B cell (primary cell): ENCODE results near the gene LDLRAD2. TPM values are rescaled to one million over a fixed set of nuclear protein-coding genes. Genes with fewer than 3 reads are reported as not detected.
"Not testable (repeated sequence)": the region's sequence is repeated elsewhere in the genome, so short reads cannot be mapped to it uniquely, and the experiment has no call there.

Source experiments
- ATAC-seq: fragments of 200-7000 bp; cut with Tn5 transposase; one replicate; pipeline ENCODE4 v1.10.0; 2021; ENCODE audit warnings: low read depth, mild to moderate bottlenecking, moderate number of reproducible peaks, moderate library complexity
- CTCF ChIA-PET: fragments of 350-600 bp; sonication (Branson Sonifier 250); formaldehyde crosslinking; loops from one replicate; lab custom pipeline; 2021; ENCODE audit warnings: antibody characterized with exemption, inconsistent platforms; lab: Charles Lee
- POLR2A ChIA-PET: fragments of 350-600 bp; sonication (Branson Sonifier 250); formaldehyde crosslinking; loops from one replicate; lab custom pipeline; 2021; ENCODE audit warnings: antibody characterized with exemption; lab: Charles Lee
- DNase-seq: peaks from one replicate; pipeline ENCODE4 v3.0.0; 2013
- H2AFZ ChIP-seq: 2 replicates; pipeline ENCODE4 v1.6.1; 2012; ENCODE audit warnings: mild to moderate bottlenecking, low read depth, low read length; ENCODE audit not compliant: insufficient read depth, poor library complexity, severe bottlenecking
- H3K27ac ChIP-seq, 2 donors: 1 replicate in 1 of 2; 2 replicates in 1 of 2; pipeline ENCODE4 v1.5.1; 2012 to 2013; ENCODE audit warnings: low read length in 2 of 2, mild to moderate bottlenecking in 2 of 2, moderate library complexity in 1 of 2
- H3K27me3 ChIP-seq, 4 experiments: fragments of 200-600 bp in 1 of 4; sonication (generic) in 1 of 4; replicated peaks in 1 of 4; 1 replicate in 2 of 4; 2 replicates in 2 of 4; pipeline versions ENCODE4 v1.6.1 to v1.7.0; 2013 to 2016; ENCODE audit warnings: low read length in 3 of 4, mild to moderate bottlenecking in 2 of 4, mixed read lengths in 1 of 4, moderate library complexity in 1 of 4; ENCODE audit not compliant: insufficient read depth in 4 of 4, control insufficient read depth in 3 of 4; ENCODE audit errors: control extremely low read depth in 1 of 4
- H3K36me3 ChIP-seq, 2 experiments: replicated peaks in 1 of 2; 1 replicate in 1 of 2; 2 replicates in 1 of 2; pipeline versions ENCODE4 v1.6.1 to v1.7.1; 2013; ENCODE audit warnings: low read length in 1 of 2; ENCODE audit not compliant: insufficient read depth in 2 of 2, control insufficient read depth in 1 of 2; ENCODE audit errors: control extremely low read depth in 1 of 2, extremely low read depth in 1 of 2
- H3K4me1 ChIP-seq, 2 donors: fragments of 200-600 bp in 1 of 2; sonication (generic) in 1 of 2; 1 replicate in 1 of 2; 2 replicates in 1 of 2; pipeline versions ENCODE4 v1.5.1 to v1.6.1; 2013 to 2017; ENCODE audit warnings: low read length in 2 of 2; ENCODE audit not compliant: control insufficient read depth in 2 of 2, insufficient read depth in 2 of 2
- H3K4me2 ChIP-seq: replicated peaks from 2 replicates; pipeline ENCODE3; 2012; ENCODE audit warnings: mild to moderate bottlenecking, low read depth, low read length; ENCODE audit not compliant: poor library complexity, severe bottlenecking
- H3K4me3 ChIP-seq, 5 experiments: fragments of 200-600 bp in 1 of 5; sonication (generic) in 1 of 5; 1 replicate in 3 of 5; 2 replicates in 2 of 5; pipeline versions ENCODE4 v1.5.1 to v1.7.0; 2011 to 2016; ENCODE audit warnings: low read length in 4 of 5, mild to moderate bottlenecking in 4 of 5, low read depth in 2 of 5, control low read depth in 1 of 5, moderate library complexity in 1 of 5; ENCODE audit not compliant: insufficient read depth in 1 of 5; ENCODE audit errors: control extremely low read depth in 1 of 5, extremely low read depth in 1 of 5
- H3K79me2 ChIP-seq: fragments of 200-600 bp; sonication (generic); one replicate; pipeline ENCODE4 v1.6.0; 2016; ENCODE audit warnings: low read length; ENCODE audit not compliant: control insufficient read depth, insufficient read depth
- H3K9ac ChIP-seq: fragments of 200-600 bp; sonication (generic); 2 replicates; pipeline ENCODE4 v1.6.1; 2017; ENCODE audit warnings: mild to moderate bottlenecking, low read length, moderate library complexity
- H3K9me3 ChIP-seq, 3 donors: one replicate each; pipeline versions ENCODE4 v1.6.1 to v1.7.1; 2013; ENCODE audit warnings: low read length in 2 of 3; ENCODE audit not compliant: control insufficient read depth in 2 of 3, insufficient read depth in 1 of 3; ENCODE audit errors: control extremely low read depth in 1 of 3
- H4K20me1 ChIP-seq: 2 replicates; pipeline ENCODE4 v1.6.0; 2012; ENCODE audit warnings: mild to moderate bottlenecking, low read length; ENCODE audit not compliant: insufficient read depth, control insufficient read depth, poor library complexity, severe bottlenecking
- H3K27ac Mint-ChIP-seq: one replicate; pipeline ENCODE4 v1.8.0; 2021; ENCODE audit warnings: mixed read lengths
- H3K27me3 Mint-ChIP-seq: one replicate; pipeline ENCODE4 v1.8.0; 2021; ENCODE audit warnings: mixed read lengths
- H3K4me1 Mint-ChIP-seq: one replicate; pipeline ENCODE4 v1.8.0; 2021; ENCODE audit warnings: mixed read lengths
- H3K4me3 Mint-ChIP-seq: one replicate; pipeline ENCODE4 v1.8.0; 2021; ENCODE audit warnings: mixed read lengths
- H3K9me3 Mint-ChIP-seq: one replicate; pipeline ENCODE4 v1.8.0; 2022; ENCODE audit warnings: mixed read lengths; ENCODE audit not compliant: insufficient read depth
- EZH2 ChIP-seq: IDR thresholded peaks from 2 replicates; pipeline ENCODE4 v1.6.1; 2012; ENCODE audit warnings: borderline replicate concordance, low read depth, mild to moderate bottlenecking, moderate library complexity, low read length; ENCODE audit not compliant: insufficient read depth, poor library complexity, severe bottlenecking
- WGBS: methylation state at CpG from one replicate; pipeline ENCODE4 v1.1.5; 2013; ENCODE audit warnings: missing lambda C conversion rate; ENCODE audit not compliant: insufficient coverage; 5-methylcytosine and 5-hydroxymethylcytosine counted together
- intact Hi-C: fragments of 100-400 bp; cut with micrococcal nuclease; formaldehyde crosslinking; loops from one replicate; pipeline ENCODE4 v1.10.0; 2022
- polyA plus RNA-seq: library from polyadenylated mRNA; depleted of rRNA; stranded (reverse); fragments of >200 nt; gene quantifications from 2 replicates; pipeline ENCODE4 v1.2.3, GENCODE V29; 2012
- total RNA-seq, 2 donors: library from RNA; stranded (reverse); fragments of 120-200 nt in 1 of 2; gene quantifications; 1 replicate in 1 of 2; 2 replicates in 1 of 2; pipeline versions ENCODE4 v1.2.3 to v1.2.4, GENCODE V29; 2013 to 2022
- TF ChIP-seq, protein P1 (sequence below): fragments of 200-600 bp; IDR thresholded peaks from one replicate; pipeline ENCODE4 v1.8.0; 2022; ENCODE audit warnings: antibody characterized with exemption, mild to moderate bottlenecking

The LDLRAD2 gene
- total and polyA plus RNA-seq, 2 donors (not counting 1 experiment from before 2014, with no cell fraction given) = 0.47 to 3.0 TPM

GRCh38 chr1:21766210-21766609 is 45.9 kb upstream of the LDLRAD2 start:
- intact Hi-C loops = no loop called here
- CTCF ChIA-PET = no interaction called here
- peaks cover 0 to 4% (median 0%) of the 10 kb centered on the region in 3 donors for H3K9me3 ChIP-seq
- TF ChIP-seq EZH2 = no peak
- TF ChIP-seq, protein P1, sequence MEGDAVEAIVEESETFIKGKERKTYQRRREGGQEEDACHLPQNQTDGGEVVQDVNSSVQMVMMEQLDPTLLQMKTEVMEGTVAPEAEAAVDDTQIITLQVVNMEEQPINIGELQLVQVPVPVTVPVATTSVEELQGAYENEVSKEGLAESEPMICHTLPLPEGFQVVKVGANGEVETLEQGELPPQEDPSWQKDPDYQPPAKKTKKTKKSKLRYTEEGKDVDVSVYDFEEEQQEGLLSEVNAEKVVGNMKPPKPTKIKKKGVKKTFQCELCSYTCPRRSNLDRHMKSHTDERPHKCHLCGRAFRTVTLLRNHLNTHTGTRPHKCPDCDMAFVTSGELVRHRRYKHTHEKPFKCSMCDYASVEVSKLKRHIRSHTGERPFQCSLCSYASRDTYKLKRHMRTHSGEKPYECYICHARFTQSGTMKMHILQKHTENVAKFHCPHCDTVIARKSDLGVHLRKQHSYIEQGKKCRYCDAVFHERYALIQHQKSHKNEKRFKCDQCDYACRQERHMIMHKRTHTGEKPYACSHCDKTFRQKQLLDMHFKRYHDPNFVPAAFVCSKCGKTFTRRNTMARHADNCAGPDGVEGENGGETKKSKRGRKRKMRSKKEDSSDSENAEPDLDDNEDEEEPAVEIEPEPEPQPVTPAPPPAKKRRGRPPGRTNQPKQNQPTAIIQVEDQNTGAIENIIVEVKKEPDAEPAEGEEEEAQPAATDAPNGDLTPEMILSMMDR = no peak
- H3K27me3 ChIP-seq = no peaks in the 10 kb centered on the region
- peaks cover 100% of the 10 kb centered on the region for H3K79me2 ChIP-seq
- H4K20me1 ChIP-seq = peaks cover 71% of the 10 kb centered on the region
- H3K36me3 ChIP-seq = peaks cover 0 to 3% of the 10 kb centered on the region in 2 experiments
- H3K4me1 ChIP-seq = peaks cover 35 to 47% of the 10 kb centered on the region in 2 donors
- no peak for DNase-seq
- H3K27ac ChIP-seq = no peak overlapping the region
- Mint-ChIP-seq H3K9me3 (no peaks in the 10 kb centered on the region), H3K4me1 (peaks cover 64% of the 10 kb centered on the region), H3K27me3 (no peaks in the 10 kb centered on the region), H3K4me3 (no peak overlapping the region), H3K27ac (peak overlapping the region; percentile 59)
- POLR2A ChIA-PET = no interaction called here
- no peak overlapping the region for H3K4me3 ChIP-seq
- ATAC-seq = no peak
- no peak overlapping the region for H3K9ac ChIP-seq
- no peak overlapping the region for H2AFZ ChIP-seq
- WGBS = no CpG with 5 or more reads among the region's 4 CpGs
- no peak overlapping the region for H3K4me2 ChIP-seq

GRCh38 chr1:21767106-21767505 is 45.0 kb upstream of the LDLRAD2 start:
- DNase-seq, POLR2A ChIA-PET, H3K9me3 Mint-ChIP-seq, H3K27ac ChIP-seq, H3K9ac ChIP-seq, ATAC-seq, intact Hi-C loops, H3K4me3 Mint-ChIP-seq, H2AFZ ChIP-seq, H3K9me3 ChIP-seq, H3K27me3 Mint-ChIP-seq, H3K4me3 ChIP-seq, H3K27me3 ChIP-seq, H3K4me2 ChIP-seq, H3K36me3 ChIP-seq: not testable (repeated sequence)
- H3K79me2 ChIP-seq = peaks cover 99% of the 10 kb centered on the region
- WGBS = 94% methylated on average over 4 of the region's 8 CpGs
- Mint-ChIP-seq H3K4me1 (peaks cover 59% of the 10 kb centered on the region), H3K27ac (peak overlapping the region; percentile 10)
- H3K4me1 ChIP-seq = peaks cover 26 to 38% of the 10 kb centered on the region in 2 donors
- H4K20me1 ChIP-seq = peaks cover 78% of the 10 kb centered on the region
- CTCF ChIA-PET = interaction anchor here (1.2 kb wide), 1 partner anchor 12 kb away, joined by 3 read pairs; no protein-coding TSS in a partner anchor
